Right cardiac atrium (tissue), 5 donors: ENCODE measurements around the gene TRIM5. TPM values are rescaled to one million over a fixed set of nuclear protein-coding genes. Genes with fewer than 3 reads are reported as not detected.
A peak's percentile ranks its signal among the peaks of the same experiment; 100 is the strongest.
"Not testable (repeated sequence)": the region's sequence is repeated elsewhere in the genome, so short reads cannot be mapped to it uniquely, and the experiment has no call there.

ENCODE experiments used
- ATAC-seq, 2 donors: fragments of 200-7000 bp; cut with Tn5 transposase; one replicate each; pipeline versions ENCODE4 v1.8.0 to v1.9.1; 2020; ENCODE audit warnings: moderate library complexity in 2 of 2, mild to moderate bottlenecking in 1 of 2
- DNase-seq, 3 donors: peaks; one replicate each; pipeline ENCODE4 v3.0.0-alpha.2; 2020
- H3K27ac ChIP-seq: one replicate; pipeline ENCODE4 v1.5.1; 2013; ENCODE audit warnings: mild to moderate bottlenecking, low read length, control low read depth, moderate library complexity
- H3K27me3 ChIP-seq: one replicate; pipeline ENCODE4 v1.6.1; 2013; ENCODE audit not compliant: control insufficient read depth, insufficient read depth
- H3K4me1 ChIP-seq: one replicate; pipeline ENCODE4 v1.6.1; 2013; ENCODE audit warnings: low read length; ENCODE audit not compliant: control insufficient read depth, insufficient read depth
- H3K4me3 ChIP-seq: one replicate; pipeline ENCODE4 v1.5.1; 2013; ENCODE audit warnings: low read length, control low read depth
- H3K9me3 ChIP-seq: one replicate; pipeline ENCODE4 v1.6.1; 2013; ENCODE audit warnings: low read length; ENCODE audit not compliant: control insufficient read depth
- WGBS: extraction: QIAGEN DNeasy Blood & Tissue Kit; methylation state at CpG from one replicate; pipeline ENCODE4 v1.1.7; 2013; 5-methylcytosine and 5-hydroxymethylcytosine counted together
- intact Hi-C, 4 donors: fragments of 100-400 bp; cut with DNase I; formaldehyde crosslinking; loops; one replicate each; pipeline versions ENCODE4 v1.11.0 to v1.14.0; 2022 to 2023
- polyA plus RNA-seq: library from polyadenylated mRNA; stranded (reverse); fragments of 200-250 nt; gene quantifications from one replicate; pipeline ENCODE4 v1.2.3, GENCODE V29; 2013
- total RNA-seq, 4 donors: library from RNA; stranded (reverse); fragmentation: NEBNext Ultra II Directional; extraction: Animal tissue kit (Norgen Biotek cat#: 25700); gene quantifications; one replicate each; pipeline ENCODE4 v1.2.1, GENCODE V29; 2021
- donor health status: healthy with polysubstance abuse.
- donor health status: DM: no; HTN: yes; CAD: no.
- donor health status: DM: no; HTN: no; CAD: no.
- donor health status: DM: no; HTN: yes; CAD: no; lungs with severe emphysema.
- donor health status: DM: yes; HTN: yes; CAD: no.

Gene TRIM5
- total and polyA plus RNA-seq, 5 donors: 6.3 to 11.7 (median 8.9) TPM

GRCh38 chr11:5689551-5689983, 4.7 kb upstream of the TRIM5 start, which contains the start of gene TRIM22:
Gene TRIM22 (plus strand): TSS chr11:5689790. CDS start chr11:5696233, 6,443 bp downstream.
- peak within 1 kb of the TSS; percentile 99 for H3K27ac ChIP-seq
- H3K4me3 ChIP-seq: peak within 1 kb of the TSS; percentile 83
- DNase-seq (peak in 2 of 3 donors; percentile 32 to 67), ATAC-seq (peak; percentile 68 to 86)
- no peaks in the 10 kb centered on the region for H3K4me1 ChIP-seq
- intact Hi-C loops: no loop called here
- WGBS: 21% methylated on average over 2 of the region's 2 CpGs
- H3K9me3 ChIP-seq: no peaks in the 10 kb centered on the region
- H3K27me3 ChIP-seq: no peaks in the 10 kb centered on the region

DNA sequence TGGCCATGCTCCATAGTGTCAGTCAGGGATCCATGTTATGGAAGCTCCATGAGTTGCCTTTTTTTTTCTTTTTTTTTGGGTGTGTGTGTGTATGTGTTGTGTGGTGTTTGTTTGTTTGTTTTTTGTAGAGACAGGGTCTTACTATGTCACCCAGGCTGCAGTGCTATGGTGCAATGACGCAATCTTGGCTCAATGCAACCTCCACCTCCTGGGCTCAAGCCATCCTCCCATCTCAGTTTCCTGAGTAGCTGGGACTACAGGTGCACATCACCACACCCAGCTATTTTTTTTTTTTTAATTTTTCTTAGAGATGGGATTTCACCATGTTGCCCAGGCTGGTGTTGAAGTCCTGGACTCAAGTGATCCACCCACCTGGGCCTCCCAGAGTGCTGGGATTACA, 3.6 kb upstream of the TRIM5 start:
- intact Hi-C loops: no loop called here
- WGBS: 94% methylated on average over 1 of the region's 1 CpG
- Histone ChIP-seq H3K4me3 (no peak overlapping the region), H3K4me1 (no peaks in the 10 kb centered on the region), H3K27ac (peak overlapping the region; percentile 71), H3K27me3 (no peaks in the 10 kb centered on the region), H3K9me3 (no peaks in the 10 kb centered on the region)
- DNase-seq (peak in 1 of 3 donors; percentile 30), ATAC-seq (no peak)

GRCh38 chr11:5686426-5686825, 1.6 kb upstream of the TRIM5 start:
- no peak overlapping the region for H3K4me3 ChIP-seq
- H3K27ac ChIP-seq: no peak overlapping the region
- no peaks in the 10 kb centered on the region for H3K9me3 ChIP-seq
- DNase-seq: no peak
- no peaks in the 10 kb centered on the region for H3K27me3 ChIP-seq
- intact Hi-C loops: no loop called here
- ATAC-seq: no peak
- H3K4me1 ChIP-seq: no peaks in the 10 kb centered on the region
- WGBS: 97% methylated on average over 4 of the region's 4 CpGs

DNA sequence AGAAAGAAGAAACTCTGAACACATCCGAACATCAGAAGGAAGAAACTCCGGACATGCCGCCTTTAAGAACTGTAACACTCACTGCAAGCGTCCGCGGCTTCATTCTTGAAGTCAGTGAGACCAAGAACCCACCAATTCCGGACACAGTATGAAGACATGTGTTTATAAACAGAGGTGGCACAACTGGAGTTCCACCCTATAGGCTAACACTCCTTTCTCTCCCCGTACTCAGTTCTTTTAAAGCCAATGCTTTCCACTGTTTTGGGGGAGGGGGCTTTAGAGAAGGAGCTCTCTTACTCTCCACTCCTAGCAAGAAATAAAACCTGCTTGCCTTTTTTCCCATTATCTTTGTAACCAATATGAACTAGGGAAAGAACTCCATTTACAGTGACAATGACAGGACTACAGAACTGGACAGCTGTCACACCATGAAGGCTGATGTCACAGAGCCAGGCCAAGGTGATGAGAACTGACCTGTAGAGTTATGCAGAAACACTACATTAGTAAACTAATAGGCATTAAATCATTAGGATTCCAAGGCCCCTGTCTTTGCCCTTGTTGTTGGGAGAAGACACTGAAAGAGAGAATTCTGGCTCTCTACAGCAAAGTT, 733 bp downstream of the TRIM5 start:
- intact Hi-C loops: no loop called here
- WGBS: 42% methylated on average over 6 of the region's 8 CpGs
- ATAC-seq (no peak), DNase-seq (no peak)
- Histone ChIP-seq H3K9me3 (no peaks in the 10 kb centered on the region), H3K4me3 (peak overlapping the region; percentile 92), H3K27me3 (no peaks in the 10 kb centered on the region), H3K27ac (peak overlapping the region; percentile 99), H3K4me1 (no peaks in the 10 kb centered on the region)

- H3K27me3 ChIP-seq, H3K9me3 ChIP-seq, H3K4me1 ChIP-seq, H3K27ac ChIP-seq, ATAC-seq, intact Hi-C loops, DNase-seq, H3K4me3 ChIP-seq: not testable (repeated sequence)
- 79% methylated on average over 7 of the region's 7 CpGs for WGBS
Measured at GRCh38 chr11:5683620-5684019, 1.3 kb downstream of the TRIM5 start.

GRCh38 chr11:5682890-5683441, 1.9 kb downstream of the TRIM5 start:
- peak in 1 of 3 donors; percentile 58 for DNase-seq
- intact Hi-C loops, ATAC-seq, H3K27ac ChIP-seq, H3K4me3 ChIP-seq, H3K27me3 ChIP-seq, H3K9me3 ChIP-seq, H3K4me1 ChIP-seq: not testable (repeated sequence)
- WGBS: 87% methylated on average over 33 of the region's 33 CpGs

- Histone ChIP-seq H3K4me3 (no peak overlapping the region), H3K9me3 (no peaks in the 10 kb centered on the region), H3K27me3 (no peaks in the 10 kb centered on the region), H3K27ac (no peak overlapping the region), H3K4me1 (no peaks in the 10 kb centered on the region)
- WGBS: 97% methylated on average over 7 of the region's 7 CpGs
- DNase-seq (no peak), ATAC-seq (no peak)
- intact Hi-C loops: no loop called here
Measured at GRCh38 chr11:5679811-5680210, 5.1 kb downstream of the TRIM5 start.

DNA sequence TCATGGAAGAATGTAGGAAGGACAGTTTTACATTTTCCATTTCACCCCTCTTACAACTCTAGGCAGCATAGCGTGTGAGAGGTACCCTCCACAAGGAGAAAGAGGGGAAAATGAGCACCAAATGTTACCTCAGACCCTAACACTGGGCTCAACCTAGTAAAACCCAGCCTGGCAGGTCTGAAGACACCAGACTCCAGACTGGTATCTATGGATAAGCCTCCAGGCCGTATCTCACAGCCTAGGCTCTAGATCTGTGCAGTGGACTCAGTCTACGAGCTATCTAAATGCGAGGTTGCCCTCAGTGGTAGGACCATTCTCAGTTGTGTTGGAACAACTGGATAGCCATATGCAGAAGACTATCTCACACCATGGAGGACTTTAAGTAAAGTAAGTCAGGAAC, 10.5 kb downstream of the TRIM5 start:
- no peaks in the 10 kb centered on the region for H3K27me3 ChIP-seq
- 93% methylated on average over 4 of the region's 4 CpGs for WGBS
- ATAC-seq: peak in 1 of 2 donors; percentile 16

GRCh38 chr11:5671831-5672230, 13.0 kb downstream of the TRIM5 start:
- Histone ChIP-seq H3K9me3 (no peaks in the 10 kb centered on the region), H3K27ac (no peak overlapping the region), H3K27me3 (no peaks in the 10 kb centered on the region), H3K4me1 (no peaks in the 10 kb centered on the region), H3K4me3 (no peak overlapping the region)
- intact Hi-C loops: no loop called here
- DNase-seq (no peak), ATAC-seq (no peak)

More for the DNA sequence above, 10.5 kb downstream of the TRIM5 start:
- Histone ChIP-seq H3K9me3 (no peaks in the 10 kb centered on the region), H3K4me3 (no peak overlapping the region), H3K4me1 (no peaks in the 10 kb centered on the region), H3K27ac (no peak overlapping the region)
- intact Hi-C loops: no loop called here
- no peak for DNase-seq

DNA sequence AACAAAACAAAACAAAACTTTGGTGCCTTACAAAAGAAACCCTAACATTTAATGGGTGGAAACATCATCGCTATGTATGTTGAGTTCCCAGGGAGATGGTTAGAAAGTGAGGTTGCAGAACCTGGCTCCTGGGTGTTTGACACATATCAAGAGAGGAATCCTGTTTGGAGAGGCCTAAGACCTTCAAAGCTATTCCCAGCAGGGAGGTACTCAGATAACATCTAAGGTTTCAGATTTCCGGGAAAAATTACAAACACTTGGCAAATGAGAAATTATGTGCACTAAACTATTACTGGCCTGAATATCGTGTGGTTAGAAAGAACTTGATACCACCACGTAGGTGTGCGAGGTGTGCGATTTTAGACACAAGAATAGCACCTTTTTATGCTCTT, 18.5 kb downstream of the TRIM5 start:
- no peaks in the 10 kb centered on the region for H3K4me1 ChIP-seq

DNA sequence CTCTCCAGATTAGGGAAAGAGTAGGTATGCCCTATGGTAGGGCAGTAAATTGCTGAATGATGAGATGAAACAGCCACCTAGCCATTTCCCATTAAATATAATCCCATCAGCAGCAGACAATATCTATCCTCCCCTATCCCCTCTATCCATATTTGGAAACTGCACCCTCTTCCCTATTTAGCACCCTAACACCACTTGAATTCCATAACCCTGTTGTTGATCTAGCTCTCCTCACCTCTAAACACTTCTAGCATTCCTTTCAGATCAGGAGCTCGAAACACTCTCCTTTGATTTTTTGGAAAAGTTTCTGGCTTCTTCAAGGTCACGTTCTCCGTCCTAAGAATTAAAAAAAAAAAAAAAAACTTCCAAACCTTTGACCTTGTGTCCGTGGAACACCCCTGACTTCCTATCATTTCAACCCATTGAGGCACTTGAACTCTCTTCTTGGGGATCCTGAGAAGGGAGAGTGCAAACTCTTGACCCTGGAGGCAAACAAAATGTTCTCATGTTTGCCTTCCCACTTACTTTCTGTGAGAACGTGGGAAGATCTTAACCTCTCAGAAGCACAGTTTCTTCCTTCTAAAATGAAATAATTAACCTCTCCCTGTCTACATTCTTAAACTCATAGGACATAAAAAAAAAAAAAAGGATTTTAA, 19.0 kb downstream of the TRIM5 start:
- DNase-seq: no peak
- no peak overlapping the region for H3K4me3 ChIP-seq
- H3K27me3 ChIP-seq: no peaks in the 10 kb centered on the region
- H3K4me1 ChIP-seq: no peaks in the 10 kb centered on the region
- H3K9me3 ChIP-seq: no peaks in the 10 kb centered on the region
- no peak overlapping the region for H3K27ac ChIP-seq
- ATAC-seq: no peak
- intact Hi-C loops: no loop called here
- 65% methylated on average over 5 of the region's 5 CpGs for WGBS

More for the DNA sequence above, 18.5 kb downstream of the TRIM5 start:
- intact Hi-C loops: no loop called here
- Histone ChIP-seq H3K27me3 (no peaks in the 10 kb centered on the region), H3K27ac (no peak overlapping the region), H3K9me3 (no peaks in the 10 kb centered on the region), H3K4me3 (no peak overlapping the region)
- DNase-seq (no peak), ATAC-seq (no peak)
- WGBS: 84% methylated on average over 6 of the region's 6 CpGs
